Skeletal muscle satellite cell (primary cell): ENCODE measurements around the gene C3orf22.
"Not testable (repeated sequence)": the region's sequence is repeated elsewhere in the genome, so short reads cannot be mapped to it uniquely, and the experiment has no call there.

Source experiments
- H3K27me3 ChIP-seq: 2 replicates; pipeline ENCODE4 v1.7.0; 2013; ENCODE audit warnings: low read length; ENCODE audit not compliant: control insufficient read depth, insufficient read depth
- H3K36me3 ChIP-seq: 2 replicates; pipeline ENCODE4 v1.7.0; 2013; ENCODE audit warnings: mild to moderate bottlenecking, control low read depth, low read length; ENCODE audit not compliant: insufficient read depth
- H3K4me1 ChIP-seq: 2 replicates; pipeline ENCODE4 v1.7.0; 2013; ENCODE audit warnings: low read length; ENCODE audit not compliant: control insufficient read depth, insufficient read depth
- H3K4me2 ChIP-seq: 2 replicates; pipeline ENCODE4 v1.7.0; 2013; ENCODE audit warnings: mild to moderate bottlenecking, low read length
- H3K4me3 ChIP-seq: 2 replicates; pipeline ENCODE4 v1.7.0; 2013; ENCODE audit warnings: low read length
- H3K9ac ChIP-seq: 2 replicates; pipeline ENCODE4 v1.7.0; 2013; ENCODE audit warnings: mild to moderate bottlenecking, low read depth, low read length, moderate library complexity
- H3K9me3 ChIP-seq: replicated peaks from 2 replicates; pipeline ENCODE4 v1.7.0; 2013; ENCODE audit warnings: mild to moderate bottlenecking, control low read depth, low read length

Gene C3orf22

GRCh38 chr3:126539558-126540250 is 19.0 kb downstream of the C3orf22 start:
- Histone ChIP-seq H3K9ac (no peak overlapping the region), H3K4me3 (no peak overlapping the region), H3K36me3 (no peaks in the 10 kb centered on the region), H3K4me1 (peaks cover 16% of the 10 kb centered on the region), H3K4me2 (no peak overlapping the region), H3K27me3 (peaks cover 64% of the 10 kb centered on the region), H3K9me3 (no peaks in the 10 kb centered on the region)

DNA sequence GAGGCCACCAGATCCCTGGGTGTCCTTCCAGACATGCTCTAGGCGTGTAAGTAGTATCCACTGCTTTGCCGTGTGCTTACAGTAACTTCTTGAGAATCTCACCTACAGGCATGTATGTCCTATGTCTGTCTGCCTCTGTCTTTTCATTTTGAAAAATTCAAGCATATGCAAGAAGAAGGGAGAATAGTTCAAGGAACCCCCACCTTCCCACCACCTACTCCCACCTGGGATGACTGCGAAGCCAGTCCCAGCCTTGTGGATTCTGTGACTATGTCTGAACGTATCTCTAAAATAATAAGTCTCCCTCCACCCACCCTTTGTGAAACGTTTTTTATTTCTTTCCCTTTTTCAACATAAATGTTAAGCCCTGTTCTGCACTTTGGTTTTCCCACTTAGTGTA is 19.8 kb downstream of the C3orf22 start:
- no peak overlapping the region for H3K4me3 ChIP-seq
- no peaks in the 10 kb centered on the region for H3K9me3 ChIP-seq
- H3K4me2 ChIP-seq, result no peak overlapping the region
- peaks cover 67% of the 10 kb centered on the region for H3K27me3 ChIP-seq
- H3K36me3 ChIP-seq, result no peaks in the 10 kb centered on the region
- no peak overlapping the region for H3K9ac ChIP-seq
- peaks cover 16% of the 10 kb centered on the region for H3K4me1 ChIP-seq

DNA sequence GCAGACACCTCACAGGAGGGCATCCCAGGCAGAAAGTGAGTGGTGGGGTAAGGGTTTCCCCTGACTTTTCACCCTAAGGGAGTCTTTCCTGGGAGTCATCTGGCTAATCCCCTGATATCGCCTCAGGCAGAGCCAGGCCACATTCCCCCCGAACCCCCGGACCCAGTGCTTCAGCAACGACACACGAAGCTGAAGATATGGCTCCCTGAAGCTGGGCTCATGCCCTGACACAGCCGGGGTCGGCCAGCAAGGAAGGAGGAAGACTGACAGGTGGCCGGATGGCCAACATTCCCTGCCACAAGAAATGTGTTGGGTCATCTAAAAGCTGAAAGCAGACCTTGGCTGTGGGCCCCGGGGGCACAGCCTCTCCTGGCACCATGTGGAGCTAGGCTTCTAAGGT is 20.4 kb downstream of the C3orf22 start:
- peaks cover 71% of the 10 kb centered on the region for H3K27me3 ChIP-seq
- H3K9ac ChIP-seq, result no peak overlapping the region
- H3K4me1 ChIP-seq, result peaks cover 16% of the 10 kb centered on the region
- H3K4me3 ChIP-seq, result no peak overlapping the region
- H3K36me3 ChIP-seq, result no peaks in the 10 kb centered on the region
- no peak overlapping the region for H3K4me2 ChIP-seq
- H3K9me3 ChIP-seq, result no peaks in the 10 kb centered on the region

- peaks cover 71% of the 10 kb centered on the region for H3K27me3 ChIP-seq
- H3K4me1 ChIP-seq, result peaks cover 16% of the 10 kb centered on the region
- no peak overlapping the region for H3K4me2 ChIP-seq
These were observed 20.9 kb downstream of the C3orf22 start for GRCh38 chr3:126537730-126538281.

DNA sequence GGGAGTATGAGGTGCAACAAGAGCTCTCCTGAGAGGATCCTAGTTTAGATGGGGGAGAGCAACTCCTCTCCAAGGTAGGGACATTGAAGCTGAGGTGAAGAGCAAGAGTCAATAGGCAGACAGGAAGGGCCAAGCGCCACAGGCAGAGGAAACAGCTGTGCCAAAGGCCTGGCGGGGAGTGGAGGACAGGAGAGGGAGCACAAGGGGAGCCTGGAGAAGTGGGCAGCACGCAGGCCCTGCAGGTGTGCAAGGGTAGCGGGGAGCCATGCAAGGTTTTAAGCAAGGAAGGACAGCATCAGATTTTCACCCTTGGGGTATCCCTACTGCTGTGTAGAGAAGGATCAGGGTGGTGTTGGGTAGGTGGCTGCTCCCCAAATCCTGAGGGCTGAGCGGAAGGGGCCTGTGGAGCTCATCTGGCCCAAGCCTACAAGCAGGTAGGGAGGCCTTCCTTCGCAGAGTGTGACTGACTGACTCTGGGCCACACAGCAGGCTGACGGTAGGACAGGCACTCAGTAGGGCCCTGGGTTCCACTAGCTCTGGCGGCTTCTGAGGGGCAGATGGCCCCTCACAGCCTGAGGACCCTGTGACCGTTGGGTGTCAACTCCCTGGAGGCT is 21.5 kb downstream of the C3orf22 start:
- H3K9ac ChIP-seq, result no peak overlapping the region
- H3K27me3 ChIP-seq, result peaks cover 71% of the 10 kb centered on the region
- no peak overlapping the region for H3K4me2 ChIP-seq
- H3K4me1 ChIP-seq, result peaks cover 16% of the 10 kb centered on the region
- no peaks in the 10 kb centered on the region for H3K36me3 ChIP-seq
- no peaks in the 10 kb centered on the region for H3K9me3 ChIP-seq
- no peak overlapping the region for H3K4me3 ChIP-seq

More at GRCh38 chr3:126537730-126538281, 20.9 kb downstream of the C3orf22 start:
- Histone ChIP-seq H3K4me3 (no peak overlapping the region), H3K9me3 (no peaks in the 10 kb centered on the region), H3K9ac (no peak overlapping the region), H3K36me3 (no peaks in the 10 kb centered on the region)

- H3K27me3 ChIP-seq, result peaks cover 71% of the 10 kb centered on the region
- H3K9me3 ChIP-seq, result no peaks in the 10 kb centered on the region
- H3K9ac ChIP-seq, result no peak overlapping the region
- H3K4me3 ChIP-seq, result no peak overlapping the region
- H3K4me1 ChIP-seq, result peaks cover 13% of the 10 kb centered on the region
- H3K4me2 ChIP-seq, result no peak overlapping the region
- H3K36me3 ChIP-seq, result no peaks in the 10 kb centered on the region
These were observed 22.6 kb downstream of the C3orf22 start for GRCh38 chr3:126536126-126536525.

DNA sequence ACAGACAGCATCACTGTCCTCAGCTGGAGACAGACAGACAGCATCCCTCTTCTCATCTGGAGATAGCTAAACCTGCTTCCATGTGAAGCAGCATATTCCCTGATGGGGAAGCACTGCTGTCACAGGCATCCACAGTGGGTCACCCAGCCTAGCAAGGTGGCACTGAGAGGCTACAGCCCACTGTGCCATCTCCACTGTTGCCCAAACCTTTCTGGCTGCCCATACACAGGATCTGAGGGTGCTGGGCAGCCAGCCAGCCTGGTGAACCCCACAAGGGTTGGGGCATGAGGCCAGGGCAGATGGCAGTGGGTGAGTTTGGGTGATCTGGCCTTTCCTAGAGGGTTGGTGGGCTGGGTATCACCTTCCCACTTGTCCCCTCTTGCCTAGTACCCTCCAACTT is 23.1 kb downstream of the C3orf22 start:
- H3K4me3 ChIP-seq, result no peak overlapping the region
- H3K27me3 ChIP-seq, result peaks cover 72% of the 10 kb centered on the region
- H3K9me3 ChIP-seq, result no peaks in the 10 kb centered on the region
- peaks cover 8% of the 10 kb centered on the region for H3K4me1 ChIP-seq
- no peaks in the 10 kb centered on the region for H3K36me3 ChIP-seq
- no peak overlapping the region for H3K9ac ChIP-seq
- H3K4me2 ChIP-seq, result no peak overlapping the region

DNA sequence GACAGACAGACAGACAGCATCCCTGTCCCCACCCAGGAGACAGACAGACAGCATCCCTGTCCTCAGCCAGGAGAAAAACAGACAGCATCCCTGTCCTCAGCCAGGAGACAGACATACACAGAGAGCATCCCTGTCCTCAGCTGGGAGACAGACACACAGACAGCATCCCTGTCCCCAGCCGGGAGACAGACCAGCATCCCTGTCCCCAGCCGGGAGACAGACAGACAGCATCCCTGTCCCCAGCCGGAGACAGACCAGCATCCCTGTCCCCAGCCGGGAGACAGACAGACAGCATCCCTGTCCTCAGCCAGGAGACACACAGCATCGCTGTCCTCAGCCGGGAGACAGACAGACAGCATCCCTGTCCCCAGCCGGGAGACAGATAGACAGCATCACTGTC is 24.0 kb downstream of the C3orf22 start:
- H3K36me3 ChIP-seq, H3K9ac ChIP-seq, H3K4me2 ChIP-seq, H3K4me3 ChIP-seq, H3K9me3 ChIP-seq, H3K4me1 ChIP-seq: not testable (repeated sequence)
- H3K27me3 ChIP-seq, result peaks cover 72% of the 10 kb centered on the region

GRCh38 chr3:126533506-126533905 is 25.2 kb downstream of the C3orf22 start:
- H3K36me3 ChIP-seq, result no peaks in the 10 kb centered on the region
- H3K4me3 ChIP-seq, result no peak overlapping the region
- H3K9me3 ChIP-seq, result no peaks in the 10 kb centered on the region
- H3K27me3 ChIP-seq, result peaks cover 67% of the 10 kb centered on the region
- no peak overlapping the region for H3K4me2 ChIP-seq
- no peak overlapping the region for H3K9ac ChIP-seq
- no peaks in the 10 kb centered on the region for H3K4me1 ChIP-seq

- H3K4me1 ChIP-seq, result no peaks in the 10 kb centered on the region
- no peak overlapping the region for H3K9ac ChIP-seq
- H3K36me3 ChIP-seq, result no peaks in the 10 kb centered on the region
- H3K9me3 ChIP-seq, result no peaks in the 10 kb centered on the region
- no peak overlapping the region for H3K4me3 ChIP-seq
- H3K4me2 ChIP-seq, result no peak overlapping the region
- H3K27me3 ChIP-seq, result peaks cover 64% of the 10 kb centered on the region
These were observed 27.7 kb downstream of the C3orf22 start for GRCh38 chr3:126531051-126531330.

DNA sequence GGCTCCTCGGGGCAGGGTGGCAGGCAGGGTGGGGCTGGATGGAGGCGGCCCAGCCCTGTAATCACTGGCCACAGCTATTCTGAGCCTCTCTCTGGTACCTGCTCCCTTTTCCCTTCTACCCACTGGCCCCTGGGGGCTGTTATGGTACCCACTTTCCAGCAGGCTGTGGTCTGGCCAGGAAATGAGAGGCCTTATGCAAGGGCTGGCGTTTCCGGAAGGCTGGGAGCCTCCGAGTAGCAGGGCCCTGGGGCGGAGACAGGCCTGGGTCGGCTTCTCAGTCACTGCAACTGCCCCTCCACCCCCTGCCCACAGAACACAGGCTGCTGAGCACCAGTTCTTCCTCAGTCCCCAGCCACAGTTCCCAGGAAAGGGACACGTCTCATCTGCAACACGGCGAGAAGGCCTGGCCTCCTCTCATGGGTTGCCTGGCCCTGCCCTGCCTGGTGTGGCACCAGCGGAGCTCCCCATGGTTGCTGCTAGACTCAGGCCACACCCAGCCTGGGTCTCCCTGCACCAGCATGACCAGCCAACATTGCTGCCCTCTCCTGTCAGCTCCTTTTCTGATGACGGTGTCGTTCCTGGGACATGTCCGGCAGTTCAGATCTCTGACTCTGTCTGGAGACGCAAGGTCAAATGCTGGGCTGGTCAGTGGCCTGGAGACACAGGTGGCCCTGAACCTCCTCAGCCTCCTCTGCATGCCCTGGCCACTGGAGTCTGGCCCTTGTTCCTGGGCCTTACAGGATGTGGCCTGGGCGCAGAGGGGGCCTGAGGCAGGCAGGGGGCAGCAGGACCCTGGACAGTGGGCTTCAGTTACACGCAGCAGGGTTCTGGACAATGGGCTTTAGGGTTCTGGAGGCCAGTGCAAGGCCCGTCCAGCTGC is 28.3 kb downstream of the C3orf22 start:
- H3K4me3 ChIP-seq, result no peak overlapping the region
- no peaks in the 10 kb centered on the region for H3K4me1 ChIP-seq

More for the DNA sequence above, 28.3 kb downstream of the C3orf22 start:
- Histone ChIP-seq H3K9me3 (no peaks in the 10 kb centered on the region), H3K36me3 (no peaks in the 10 kb centered on the region), H3K4me2 (no peak overlapping the region), H3K9ac (no peak overlapping the region), H3K27me3 (peaks cover 64% of the 10 kb centered on the region)
